Stimulated activated CD8-positive, alpha-beta memory T cell treated with anti-CD3 and anti-CD28 coated beads, Interleukin-15, amount 100 ng/mL, for 24 hours (primary cell): ENCODE measurements around the gene UNC13A.
A peak's percentile ranks its signal among the peaks of the same experiment; 100 is the strongest.

Source experiments
- DNase-seq: peaks from one replicate; pipeline ENCODE4 v3.0.0-alpha.2; 2020; ENCODE audit warnings: low read depth

Gene UNC13A

GRCh38 chr19:17706750-17707181, 18.6 kb upstream of the UNC13A start:
- DNase-seq: no peak

GRCh38 chr19:17703824-17704463, 15.8 kb upstream of the UNC13A start:
- peak; percentile 55 for DNase-seq

GRCh38 chr19:17695198-17695597, 7.0 kb upstream of the UNC13A start:
- DNase-seq: no peak

DNA sequence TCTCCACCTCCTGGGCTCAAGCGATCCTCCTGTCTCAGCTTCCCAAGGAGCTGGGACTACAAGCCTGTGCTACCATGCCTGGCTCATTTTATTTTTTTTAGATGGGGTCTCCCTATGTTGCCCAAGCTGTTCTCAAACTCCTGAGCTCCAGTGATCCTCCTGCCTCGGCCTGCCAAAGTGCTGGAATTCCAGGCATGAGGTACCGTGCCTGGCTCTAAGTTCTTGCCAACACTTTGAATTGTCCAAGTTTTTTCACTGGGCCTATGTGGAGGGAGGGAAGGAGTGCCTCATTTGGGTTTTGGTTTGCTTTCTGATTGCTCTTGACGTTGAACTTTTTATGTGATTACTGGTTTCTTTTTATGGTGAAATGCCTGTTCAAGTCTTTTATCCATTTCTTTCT, 4.4 kb upstream of the UNC13A start:
- DNase-seq: no peak

- DNase-seq: no peak
Observed at GRCh38 chr19:17688853-17689595, 870 bp upstream of the UNC13A start.

- no peak for DNase-seq
Observed at GRCh38 chr19:17687141-17687856, 855 bp downstream of the UNC13A start.

DNA sequence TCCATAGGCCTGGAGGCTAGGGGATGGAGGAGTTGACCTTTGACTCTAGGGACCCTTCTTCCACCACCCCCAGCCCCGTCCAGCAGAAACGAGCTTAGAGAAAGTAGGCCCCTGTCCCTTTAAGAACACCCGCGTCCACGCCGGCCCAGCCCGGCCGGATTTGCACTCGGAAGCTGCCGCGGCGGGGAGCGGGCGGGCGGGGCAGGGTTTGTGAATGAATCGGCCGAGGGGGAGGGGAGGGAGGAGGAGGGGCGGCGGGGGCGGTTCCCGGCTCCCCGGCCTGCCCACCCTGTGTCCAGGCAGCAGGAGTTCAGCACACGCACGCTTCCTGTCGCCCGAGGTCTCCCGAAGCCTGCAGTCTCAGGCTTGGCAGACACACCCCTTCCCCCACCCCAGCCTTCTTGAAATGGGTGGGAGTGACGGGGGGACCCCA, 1.5 kb downstream of the UNC13A start:
- DNase-seq: no peak

DNA sequence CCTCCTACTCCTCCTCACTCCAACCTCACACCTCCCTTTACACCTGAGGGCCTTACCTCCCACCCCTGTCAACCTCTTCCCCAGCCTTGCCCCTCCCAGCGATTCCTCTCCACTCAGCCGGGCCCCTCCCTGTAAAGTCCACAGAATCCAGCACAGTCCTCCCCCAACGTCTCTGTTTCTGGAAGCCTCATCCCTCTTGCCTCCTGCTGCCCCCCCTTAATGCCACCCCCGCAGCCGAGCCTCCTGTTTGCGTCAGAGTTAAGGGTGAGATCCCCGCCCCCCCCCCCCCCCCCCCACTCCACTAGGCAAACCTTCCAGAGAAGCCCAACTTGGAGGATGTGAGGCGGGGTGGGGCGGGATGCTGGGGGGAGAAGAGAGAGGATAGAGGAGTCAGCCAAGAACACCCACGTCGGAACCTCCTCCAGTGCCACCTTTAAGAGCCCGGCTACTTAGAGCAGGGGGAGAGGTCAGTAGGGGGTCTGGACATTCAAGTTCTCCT, 2.1 kb downstream of the UNC13A start:
- no peak for DNase-seq

DNA sequence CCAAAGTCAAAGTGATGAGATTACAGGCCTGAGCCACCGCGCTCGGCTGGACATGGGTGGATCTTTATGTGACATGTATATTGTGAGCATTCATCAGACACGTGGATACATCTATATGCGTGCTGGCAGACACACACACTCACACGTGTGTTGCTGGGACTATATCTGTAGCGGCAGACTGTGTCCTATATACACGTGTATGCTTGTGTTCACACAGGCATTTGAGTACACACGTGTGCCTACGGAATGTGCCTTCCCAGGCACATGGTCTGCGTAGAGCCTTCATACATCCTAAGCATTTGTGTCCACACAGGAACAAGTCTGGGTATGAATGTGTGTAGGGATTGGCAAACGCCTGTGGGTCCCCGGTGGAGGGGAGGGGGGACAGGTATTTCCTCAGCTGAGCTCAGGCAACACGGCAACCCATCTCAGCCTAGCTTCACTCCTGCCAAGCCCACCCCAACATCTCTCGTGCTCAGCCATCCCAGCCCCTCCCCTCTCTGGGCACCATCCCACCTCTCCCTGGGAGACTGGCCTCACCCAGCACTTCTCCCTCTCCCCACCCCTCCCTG, 2.6 kb downstream of the UNC13A start:
- no peak for DNase-seq

DNA sequence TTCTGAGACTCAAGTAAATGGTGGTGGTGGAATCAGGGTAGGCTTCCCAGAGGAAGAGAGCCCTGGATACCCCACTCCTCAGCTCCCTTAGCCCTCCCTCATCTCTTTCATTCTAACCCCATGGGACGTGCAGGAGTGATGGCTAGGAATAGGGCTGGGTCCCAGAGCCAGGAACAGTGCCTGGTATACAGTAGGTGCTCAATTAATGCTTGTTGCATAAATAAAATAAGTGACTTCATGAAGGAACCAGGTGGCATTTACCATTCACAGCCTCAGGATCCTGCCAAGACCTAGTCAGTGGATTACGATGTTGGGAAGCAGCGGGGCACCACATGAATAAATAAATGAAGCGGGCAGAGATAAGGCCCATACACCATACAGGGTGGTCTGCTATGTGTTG, 3.9 kb downstream of the UNC13A start:
- no peak for DNase-seq

GRCh38 chr19:17683078-17683477, 5.1 kb downstream of the UNC13A start:
- DNase-seq: no peak

DNA sequence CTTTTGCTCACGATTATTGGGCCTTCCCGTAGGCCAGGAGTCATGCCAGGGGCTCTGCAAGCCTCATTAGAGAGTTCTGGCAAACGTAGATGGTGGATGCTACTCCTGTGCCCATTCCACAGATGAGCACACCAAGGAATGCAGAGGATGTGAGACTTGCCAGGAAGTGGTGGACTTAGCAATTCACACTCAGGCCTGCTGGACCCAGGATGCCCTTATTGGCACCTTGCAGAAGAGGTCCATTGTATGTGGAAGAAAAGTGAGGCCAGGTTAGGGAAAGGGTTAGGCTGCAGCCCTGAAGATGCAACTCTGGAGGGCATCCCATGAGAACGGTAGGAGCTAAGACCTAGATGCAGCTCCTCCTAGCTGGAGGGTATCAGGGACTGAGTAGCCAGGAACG, 5.9 kb downstream of the UNC13A start:
- DNase-seq: no peak

DNA sequence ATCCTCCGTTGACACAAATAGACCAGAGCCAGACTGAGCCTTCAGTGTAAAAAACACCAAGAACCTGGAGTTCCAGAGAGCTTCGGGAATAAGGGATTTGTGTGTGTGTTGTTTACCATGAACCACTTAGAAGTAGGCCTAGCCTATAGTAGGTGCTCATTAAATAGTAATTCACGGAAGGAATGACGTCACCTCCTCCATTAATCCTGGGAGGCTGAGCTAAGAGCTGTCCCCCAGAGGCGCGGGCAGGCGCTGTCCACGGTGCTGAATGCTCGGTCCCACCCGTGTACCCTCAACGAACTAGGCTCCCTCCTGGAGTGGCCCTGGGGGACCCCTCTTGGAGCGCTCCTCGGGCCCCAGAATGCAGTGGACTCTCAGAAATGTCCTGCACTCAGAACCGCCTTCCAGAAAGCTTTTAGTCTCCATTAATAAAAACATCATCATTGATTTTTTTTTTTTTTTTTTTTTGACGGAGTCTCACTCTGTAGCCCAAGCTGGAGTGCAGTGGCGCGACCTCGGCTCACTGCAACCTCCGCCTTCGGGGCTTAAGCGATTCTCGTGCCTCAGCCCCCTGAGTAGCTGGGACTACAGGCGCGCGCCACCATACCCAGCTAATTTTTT, 6.5 kb downstream of the UNC13A start:
- no peak for DNase-seq

- peak; percentile 12 for DNase-seq
Observed at GRCh38 chr19:17680230-17680722, 7.9 kb downstream of the UNC13A start.

GRCh38 chr19:17679526-17680229, 8.5 kb downstream of the UNC13A start:
- DNase-seq: no peak

GRCh38 chr19:17678836-17679235, 9.3 kb downstream of the UNC13A start:
- DNase-seq: no peak

- no peak for DNase-seq
Observed at GRCh38 chr19:17677002-17677401, 11.2 kb downstream of the UNC13A start.

- DNase-seq: no peak
Observed at GRCh38 chr19:17676295-17676694, 11.9 kb downstream of the UNC13A start.

- DNase-seq: no peak
Observed at GRCh38 chr19:17673937-17674799, 14.0 kb downstream of the UNC13A start.

GRCh38 chr19:17671906-17672305, 16.2 kb downstream of the UNC13A start:
- DNase-seq: no peak
